Medulla oblongata (tissue), 1 donor: ENCODE data around the gene HYPK.
A peak's percentile ranks its signal among the peaks of the same experiment; 100 is the strongest.

Experiments
- DNase-seq: peaks from one replicate; pipeline ENCODE4 v3.0.0-alpha.2; 2015; ENCODE audit errors: extremely low spot score

The HYPK gene

GRCh38 chr15:43800286-43801141, at the start of gene HYPK:
Gene HYPK, plus strand, starts transcription at chr15:43800599. Its CDS starts 24 bp downstream, at chr15:43800623.
- peak; percentile 97 for DNase-seq

- DNase-seq = no peak
These were observed 48.5 kb upstream of the HYPK start for GRCh38 chr15:43751885-43752284.

- DNase-seq = no peak
These were observed 37.6 kb upstream of the HYPK start for GRCh38 chr15:43762824-43763223.

GRCh38 chr15:43763819-43764446, 36.5 kb upstream of the HYPK start:
- DNase-seq = no peak

GRCh38 chr15:43769584-43770228, 30.7 kb upstream of the HYPK start:
- DNase-seq = peak; percentile 66

GRCh38 chr15:43771816-43772215, 28.6 kb upstream of the HYPK start:
- no peak for DNase-seq

- DNase-seq = no peak
These were observed 27.8 kb upstream of the HYPK start for GRCh38 chr15:43772624-43773023.

GRCh38 chr15:43774062-43774461, 26.3 kb upstream of the HYPK start:
- DNase-seq = no peak

- DNase-seq = no peak
These were observed 24.9 kb upstream of the HYPK start for GRCh38 chr15:43775411-43775965.

- DNase-seq = no peak
These were observed 24.2 kb upstream of the HYPK start for GRCh38 chr15:43776101-43776717.

GRCh38 chr15:43776718-43777266, 23.6 kb upstream of the HYPK start, which contains the start of gene ELL3:
Gene ELL3, minus strand, starts transcription at chr15:43776966. Its CDS starts 65 bp downstream, at chr15:43776901.
- peak; percentile 70 for DNase-seq

GRCh38 chr15:43777267-43777914, 23.0 kb upstream of the HYPK start:
- peak; percentile 79 for DNase-seq

- no peak for DNase-seq
These were observed 21.4 kb upstream of the HYPK start for GRCh38 chr15:43779016-43779415.

- DNase-seq = no peak
These were observed 11.0 kb upstream of the HYPK start for GRCh38 chr15:43789409-43789808.

- peak; percentile 100 for DNase-seq
These were observed 8.2 kb upstream of the HYPK start, which contains the start of gene SERF2 for GRCh38 chr15:43791993-43792760. Gene SERF2, plus strand, starts transcription at chr15:43792320. Its CDS starts 57 bp downstream, at chr15:43792377.

GRCh38 chr15:43792761-43793476, 7.5 kb upstream of the HYPK start:
- no peak for DNase-seq

GRCh38 chr15:43793647-43794046, 6.8 kb upstream of the HYPK start:
- DNase-seq = no peak

- DNase-seq = no peak
These were observed 5.9 kb upstream of the HYPK start for GRCh38 chr15:43794269-43795037.

GRCh38 chr15:43795197-43795596, 5.2 kb upstream of the HYPK start:
- DNase-seq = no peak
